IMR-90 (cell line): ENCODE measurements around the gene RNF113A. TPM values are rescaled to one million over a fixed set of nuclear protein-coding genes. Genes with fewer than 3 reads are reported as not detected.

Experiments used
- ATAC-seq: fragments of 200-7000 bp; cut with Tn5 transposase; 2 replicates; pipeline ENCODE4 v1.9.1; 2020; ENCODE audit warnings: low read depth, mild to moderate bottlenecking, moderate library complexity
- BruUV-seq: library from RNA; stranded (reverse); fragments of 400-500 nt; replicated peaks from 2 replicates; lab custom pipeline; 2021; lab: Mats Ljungman, UMichigan
- CTCF ChIA-PET: fragments of 300-600 bp; formaldehyde crosslinking; extraction: SDS; loops from one replicate; lab custom pipeline; 2021; ENCODE audit warnings: antibody characterized with exemption; lab: Yijun Ruan, JAX
- POLR2A ChIA-PET: fragments of 300-600 bp; sonication (Branson Sonifier 250); formaldehyde crosslinking; loops from one replicate; lab custom pipeline; 2022; ENCODE audit warnings: antibody characterized with exemption; ENCODE audit not compliant: unreplicated experiment; lab: Charles Lee
- DNase-seq: peaks from one replicate; pipeline ENCODE4 v3.0.0; 2013
- H2AFZ ChIP-seq: replicated peaks from 2 replicates; pipeline ENCODE3; 2013; ENCODE audit warnings: low read length, mild to moderate bottlenecking; ENCODE audit not compliant: poor library complexity
- H2AK5ac ChIP-seq: 2 replicates; pipeline ENCODE4 v1.6.1; 2013; ENCODE audit warnings: low read depth, low read length, inconsistent platforms
- H2AK9ac ChIP-seq: replicated peaks from 2 replicates; pipeline ENCODE3; 2013; ENCODE audit warnings: mild to moderate bottlenecking, low read depth, low read length, moderate library complexity; ENCODE audit not compliant: poor library complexity
- H2BK120ac ChIP-seq: 2 replicates; pipeline ENCODE4 v1.6.1; 2013; ENCODE audit warnings: low read depth, low read length, inconsistent platforms
- H2BK15ac ChIP-seq: 3 replicates; pipeline ENCODE4 v1.6.1; 2013; ENCODE audit warnings: low read depth, low read length, inconsistent platforms
- H2BK20ac ChIP-seq: 2 replicates; pipeline ENCODE4 v1.6.1; 2013; ENCODE audit warnings: low read depth, mild to moderate bottlenecking, inconsistent platforms, low read length, moderate library complexity
- H2BK5ac ChIP-seq: 2 replicates; pipeline ENCODE4 v1.6.1; 2013; ENCODE audit warnings: mild to moderate bottlenecking, low read depth, low read length, inconsistent platforms; ENCODE audit not compliant: poor library complexity, severe bottlenecking
- H3K14ac ChIP-seq: replicated peaks from 2 replicates; pipeline ENCODE4 v1.6.1; 2013; ENCODE audit warnings: low read depth, low read length, inconsistent platforms
- H3K18ac ChIP-seq: 2 replicates; pipeline ENCODE4 v1.6.1; 2013; ENCODE audit warnings: low read depth, low read length, control low read depth
- H3K23ac ChIP-seq: 2 replicates; pipeline ENCODE4 v1.6.1; 2013; ENCODE audit warnings: low read depth, low read length, inconsistent platforms
- H3K27ac ChIP-seq: 2 replicates; pipeline ENCODE4 v1.5.1; 2013; ENCODE audit warnings: mild to moderate bottlenecking, control low read depth, low read length; ENCODE audit not compliant: insufficient read depth
- H3K27me3 ChIP-seq: 2 replicates; pipeline ENCODE4 v1.6.1; 2013; ENCODE audit warnings: low read length; ENCODE audit not compliant: control insufficient read depth, insufficient read depth
- H3K36me3 ChIP-seq: 2 replicates; pipeline ENCODE4 v1.6.1; 2013; ENCODE audit warnings: low read length, mixed read lengths; ENCODE audit not compliant: control insufficient read depth, insufficient read depth
- H3K4ac ChIP-seq: 2 replicates; pipeline ENCODE4 v1.6.1; 2013; ENCODE audit warnings: low read depth, low read length, inconsistent platforms
- H3K4me1 ChIP-seq: 2 replicates; pipeline ENCODE4 v1.6.1; 2013; ENCODE audit warnings: low read length, mixed read lengths; ENCODE audit not compliant: control insufficient read depth, insufficient read depth
- H3K4me2 ChIP-seq: 2 replicates; pipeline ENCODE4 v1.6.1; 2013; ENCODE audit warnings: low read depth, mild to moderate bottlenecking, control low read depth, low read length, moderate library complexity
- H3K4me3 ChIP-seq: 2 replicates; pipeline ENCODE4 v1.5.1; 2013; ENCODE audit warnings: low read depth, mild to moderate bottlenecking, control low read depth, low read length, moderate library complexity; ENCODE audit not compliant: insufficient read depth
- H3K56ac ChIP-seq: 2 replicates; pipeline ENCODE4 v1.6.1; 2013; ENCODE audit warnings: low read length, inconsistent platforms; ENCODE audit not compliant: insufficient read depth; ENCODE audit errors: extremely low read depth
- H3K79me1 ChIP-seq, 2 experiments: 2 replicates each; pipeline ENCODE4 v1.6.1; 2013; ENCODE audit warnings: low read length in 2 of 2, inconsistent platforms in 1 of 2, low read depth in 1 of 2
- H3K9ac ChIP-seq: 2 replicates; pipeline ENCODE4 v1.6.1; 2013; ENCODE audit warnings: low read depth, low read length, control low read depth
- H3K9me1 ChIP-seq: 2 replicates; pipeline ENCODE4 v1.6.1; 2013; ENCODE audit warnings: low read length, inconsistent platforms; ENCODE audit not compliant: insufficient read depth
- H3K9me3 ChIP-seq: 2 replicates; pipeline ENCODE4 v1.6.1; 2013; ENCODE audit warnings: low read length; ENCODE audit not compliant: control insufficient read depth, insufficient read depth
- H4K20me1 ChIP-seq: 2 replicates; pipeline ENCODE4 v1.6.1; 2013; ENCODE audit warnings: low read length, inconsistent platforms; ENCODE audit not compliant: insufficient read depth
- H4K5ac ChIP-seq: 2 replicates; pipeline ENCODE4 v1.6.1; 2013; ENCODE audit warnings: mild to moderate bottlenecking, low read depth, low read length, control low read depth
- H4K8ac ChIP-seq, 2 experiments: 2 replicates each; pipeline ENCODE4 v1.6.1; 2013; ENCODE audit warnings: low read depth in 2 of 2, low read length in 2 of 2, control low read depth in 1 of 2, inconsistent platforms in 1 of 2
- H4K91ac ChIP-seq: 2 replicates; pipeline ENCODE4 v1.6.1; 2013; ENCODE audit warnings: low read depth, low read length, inconsistent platforms; ENCODE audit not compliant: insufficient read depth
- BHLHE40 ChIP-seq: fragments of 150-350 bp; IDR thresholded peaks from 2 replicates; pipeline ENCODE4 v1.6.1; 2016; ENCODE audit warnings: mild to moderate bottlenecking, low read depth, low read length
- CEBPB ChIP-seq: IDR thresholded peaks from 2 replicates; pipeline ENCODE4 v1.6.1; 2012; ENCODE audit warnings: low read depth, low read length, improper control_type of control experiment
- MAFK ChIP-seq: IDR thresholded peaks from 2 replicates; pipeline ENCODE4 v1.6.1; 2012; ENCODE audit warnings: low read depth, low read length, improper control_type of control experiment
- MAZ ChIP-seq: IDR thresholded peaks from 2 replicates; pipeline ENCODE4 v1.6.1; 2012; ENCODE audit warnings: low read depth, mild to moderate bottlenecking, low read length, improper control_type of control experiment, moderate library complexity, borderline replicate concordance
- MXI1 ChIP-seq: IDR thresholded peaks from 2 replicates; pipeline ENCODE4 v1.6.1; 2012; ENCODE audit warnings: low read depth, mild to moderate bottlenecking, low read length, moderate library complexity, borderline replicate concordance
- NFE2L2 ChIP-seq: fragments of 150-350 bp; IDR thresholded peaks from 2 replicates; pipeline ENCODE4 v1.6.1; 2016; ENCODE audit warnings: low read depth, mild to moderate bottlenecking, low read length
- POLR2A ChIP-seq: IDR thresholded peaks from 2 replicates; pipeline ENCODE4 v1.6.1; 2012; ENCODE audit warnings: mild to moderate bottlenecking, low read depth, low read length
- RCOR1 ChIP-seq: IDR thresholded peaks from 2 replicates; pipeline ENCODE4 v1.6.1; 2012; ENCODE audit warnings: mild to moderate bottlenecking, low read length, improper control_type of control experiment; ENCODE audit not compliant: insufficient replicate concordance
- WGBS, 2 experiments: methylation state at CpG; one replicate each; pipeline versions ENCODE4 v1.1.5 to v1.1.7; 2013; ENCODE audit warnings: missing lambda C conversion rate in 2 of 2; ENCODE audit not compliant: insufficient read length in 1 of 2; ENCODE audit errors: extremely low coverage in 2 of 2; 5-methylcytosine and 5-hydroxymethylcytosine counted together
- dilution Hi-C: fragments of 300-500 bp; cut with HindIII; formaldehyde crosslinking; loops from one replicate; pipeline ENCODE4 v1.14.3; 2018; ENCODE audit warnings: low sequenced_read_pairs; ENCODE audit not compliant: unreplicated experiment
- in situ Hi-C: fragments of 300-500 bp; cut with MboI; formaldehyde crosslinking; loops from 3 replicates; pipeline ENCODE4 v1.14.3; 2019; ENCODE audit warnings: low sequenced_read_pairs, inconsistent platforms, mixed read lengths
- intact Hi-C: fragments of 100-400 bp; cut with micrococcal nuclease; formaldehyde crosslinking; loops from 2 replicates; pipeline ENCODE4 v1.10.0; 2022
- polyA plus RNA-seq, 3 experiments: library from polyadenylated mRNA; depleted of rRNA; stranded (reverse); fragments of >200 nt; gene quantifications; 2 replicates each; pipeline ENCODE4 v1.2.3, GENCODE V29; 2012; ENCODE audit warnings: low replicate concordance in 1 of 3
- total RNA-seq: library from RNA; depleted of rRNA; stranded (reverse); fragments of >200 nt; gene quantifications from 2 replicates; pipeline ENCODE4 v1.2.3, GENCODE V29; 2012

RNF113A gene
- total and polyA plus RNA-seq, 2 of the 4 experiments (the other 2 are of a cell fraction), result 16.5 to 17.0 TPM

DNA sequence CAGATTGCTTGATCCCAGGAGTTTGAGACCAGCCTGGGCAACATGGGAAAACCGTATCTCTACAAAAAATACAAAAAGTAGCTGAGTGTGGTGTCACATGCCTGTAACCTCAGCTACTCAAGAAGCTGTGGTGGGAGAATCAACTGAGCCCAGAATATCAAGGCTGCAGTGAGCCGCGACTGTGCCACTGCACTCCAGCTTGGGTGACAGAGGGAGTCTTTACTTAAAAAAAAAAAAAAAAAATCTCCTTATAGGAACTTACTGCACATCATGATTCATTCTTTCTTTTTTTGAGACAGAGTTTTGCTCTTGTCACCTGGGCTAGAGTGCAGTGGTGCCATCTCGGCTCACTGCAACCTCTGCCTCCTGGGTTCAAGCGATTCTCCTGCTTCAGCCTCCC is 43.1 kb downstream of the RNF113A start:
- ATAC-seq, result no peak

More for the DNA sequence above, 43.1 kb downstream of the RNF113A start:
- Histone ChIP-seq H3K9ac (no peak overlapping the region), H2AFZ (no peak overlapping the region), H3K4me3 (no peak overlapping the region), H4K91ac (no peak overlapping the region), H3K4me1 (no peaks in the 10 kb centered on the region), H3K79me1 (no peaks in the 10 kb centered on the region), H3K9me1 (no peaks in the 10 kb centered on the region), H2BK15ac (no peak overlapping the region), H2AK5ac (no peak overlapping the region), H4K8ac (no peak overlapping the region), H3K27ac (no peak overlapping the region), H3K4me2 (no peak overlapping the region), H3K14ac (no peak overlapping the region), H2BK20ac (no peak overlapping the region), H3K36me3 (0 out of 2 replicates have a peak, but pooled peaks cover 1% of the 10 kb centered on the region), H2BK120ac (no peak overlapping the region), H3K27me3 (no peaks in the 10 kb centered on the region), H4K20me1 (no peaks in the 10 kb centered on the region), H2AK9ac (no peak overlapping the region), H3K23ac (no peak overlapping the region), H3K4ac (no peak overlapping the region), H3K9me3 (no peaks in the 10 kb centered on the region), H4K5ac (no peak overlapping the region), H2BK5ac (no peak overlapping the region), H3K56ac (no peak overlapping the region), H3K18ac (no peak overlapping the region)
- WGBS, 2 experiments, result no CpG with 5 or more reads among the region's 5 CpGs
- no peak for DNase-seq
- intact Hi-C loops, result no loop called here
- ChIA-PET POLR2A (no interaction called here), CTCF (no interaction called here)
- dilution Hi-C loops, result no loop called here
- no TSS peak for BruUV-seq
- TF ChIP-seq NFE2L2, result no peak
- no peak for TF ChIP-seq MAFK
- TF ChIP-seq CEBPB, result no peak
- no peak for TF ChIP-seq BHLHE40
- no peak for TF ChIP-seq RCOR1
- no peak for TF ChIP-seq POLR2A
- no peak for TF ChIP-seq MXI1
- no peak for TF ChIP-seq MAZ
- in situ Hi-C loops, result no loop called here
